Bronchial epithelial cell (primary cell): ENCODE data around the gene CCDC71. TPM values are rescaled to one million over a fixed set of nuclear protein-coding genes. Genes with fewer than 3 reads are reported as not detected.

ENCODE experiments used
- DNase-seq: peaks from one replicate; pipeline ENCODE4 v3.0.0-alpha.2; 2010; ENCODE audit warnings: low read depth
- FAIRE-seq: peaks from 2 replicates; lab custom pipeline; 2011; peaks lifted over from hg19 to GRCh38; lab: Jason Lieb, UNC
- H3K27me3 ChIP-seq: 2 replicates; pipeline ENCODE4 v1.5.1; 2011; ENCODE audit warnings: low read length; ENCODE audit not compliant: control insufficient read depth, insufficient read depth
- H3K36me3 ChIP-seq: 2 replicates; pipeline ENCODE4 v1.5.1; 2011; ENCODE audit warnings: low read length; ENCODE audit not compliant: control insufficient read depth, insufficient read depth
- H3K4me3 ChIP-seq: 2 replicates; pipeline ENCODE4 v1.5.1; 2011; ENCODE audit warnings: mild to moderate bottlenecking, low read depth, low read length, control low read depth
- CTCF ChIP-seq: IDR thresholded peaks from 2 replicates; pipeline ENCODE4 v1.5.1; 2011; ENCODE audit warnings: mild to moderate bottlenecking, moderate library complexity, low read length, control low read depth, inconsistent platforms; ENCODE audit not compliant: insufficient read depth, severe bottlenecking
- total RNA-seq: library from RNA; depleted of rRNA; stranded (reverse); fragments of >200 nt; gene quantifications from 2 replicates; pipeline ENCODE4 v1.2.1, GENCODE V29; 2014

The CCDC71 gene
- total RNA-seq, 1 donor from 2014 or later, result 19.5 TPM

DNA sequence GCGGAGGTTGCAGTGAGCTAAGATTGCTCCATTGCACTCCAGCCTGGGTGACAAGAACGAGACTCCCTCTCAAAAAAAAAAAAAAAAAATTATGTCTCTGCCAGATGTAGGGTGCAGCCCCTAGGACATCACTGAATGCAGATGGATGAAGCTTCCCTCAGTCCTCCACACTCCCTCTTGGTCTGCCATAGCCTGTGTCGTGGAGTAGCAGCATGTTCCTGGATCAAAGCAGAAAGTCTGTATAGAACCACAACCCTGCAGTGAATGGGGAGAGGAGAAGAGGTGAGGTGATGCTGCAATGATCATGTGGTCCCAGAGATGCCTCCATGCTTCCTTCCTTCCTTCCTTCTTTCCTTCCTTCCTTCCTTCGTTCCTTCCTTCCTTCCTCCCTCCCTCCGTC lies 18.0 kb downstream of the CCDC71 start:
- DNase-seq, result no peak
- Histone ChIP-seq H3K4me3 (no peak overlapping the region), H3K27me3 (no peaks in the 10 kb centered on the region), H3K36me3 (no peaks in the 10 kb centered on the region)
- FAIRE-seq, result no peak
- no peak for TF ChIP-seq CTCF

GRCh38 chr3:49140080-49140479 lies 26.1 kb downstream of the CCDC71 start:
- DNase-seq, result no peak
- TF ChIP-seq CTCF, result no peak
- Histone ChIP-seq H3K36me3 (no peaks in the 10 kb centered on the region), H3K4me3 (no peak overlapping the region), H3K27me3 (no peaks in the 10 kb centered on the region)
- FAIRE-seq, result no peak

DNA sequence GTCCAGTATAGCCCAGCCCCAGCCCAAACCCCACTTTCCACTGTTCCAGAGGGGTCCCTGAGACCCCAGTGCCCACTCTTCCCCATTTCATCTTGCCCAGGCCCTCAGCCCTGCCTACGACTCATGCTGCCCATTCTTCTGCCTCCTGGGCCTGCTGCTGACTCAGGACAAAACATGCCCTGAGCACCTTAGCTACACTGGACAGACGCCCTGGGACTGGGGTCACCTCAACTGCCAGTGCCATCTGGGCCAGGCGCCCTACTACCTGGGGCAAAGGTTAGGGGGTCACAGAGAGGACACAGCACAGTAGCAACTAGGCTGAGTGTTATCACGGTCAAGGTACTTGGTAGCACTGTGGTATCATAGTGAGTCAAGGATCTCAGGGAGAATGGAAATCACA lies 30.6 kb downstream of the CCDC71 start:
- FAIRE-seq (no peak), DNase-seq (no peak)
- Histone ChIP-seq H3K4me3 (no peak overlapping the region), H3K27me3 (no peaks in the 10 kb centered on the region), H3K36me3 (peaks cover 5% of the 10 kb centered on the region)
- no peak for TF ChIP-seq CTCF

DNA sequence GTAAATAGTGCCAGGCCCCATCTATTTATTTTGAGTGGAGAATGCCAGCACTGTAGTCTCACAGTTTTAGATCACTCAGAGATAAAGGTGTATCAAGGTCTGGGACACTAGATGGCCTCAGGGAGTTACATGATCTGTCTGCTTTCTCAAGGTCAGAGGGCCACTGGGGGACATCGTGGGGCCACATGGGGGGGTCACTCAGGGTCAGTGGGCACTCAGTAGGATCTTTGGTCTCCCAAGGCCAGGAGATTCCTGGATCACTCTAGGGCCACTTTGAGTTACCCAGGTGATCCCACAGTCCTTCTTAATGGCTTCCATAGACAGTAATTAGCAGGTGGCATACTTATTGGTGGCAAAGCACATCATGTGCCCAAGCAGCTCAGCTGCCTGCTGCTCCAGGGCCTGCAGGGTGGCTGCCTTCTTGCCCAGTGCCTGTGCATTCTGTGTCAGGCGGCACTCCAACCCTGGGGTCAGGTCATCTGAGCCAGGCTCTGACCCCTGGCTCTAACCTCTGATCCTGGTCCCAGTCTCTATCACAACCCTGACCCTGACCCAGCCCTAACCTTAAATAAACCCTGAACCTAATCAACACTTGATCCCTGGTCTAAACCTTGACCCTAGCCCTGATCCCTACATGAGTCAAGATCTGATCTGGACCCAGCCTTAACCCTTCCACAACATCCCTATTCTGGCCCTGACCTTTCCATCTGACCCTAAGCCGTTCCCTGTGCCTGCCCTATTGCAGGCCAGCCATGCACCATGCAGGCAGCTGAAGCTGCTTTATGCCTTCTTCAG lies 31.5 kb downstream of the CCDC71 start:
- peak; percentile 43 for FAIRE-seq
- no peak for DNase-seq
- H3K27me3 ChIP-seq, result no peaks in the 10 kb centered on the region
- peaks cover 6% of the 10 kb centered on the region for H3K36me3 ChIP-seq
- TF ChIP-seq CTCF, result no peak
- no peak overlapping the region for H3K4me3 ChIP-seq

GRCh38 chr3:49133226-49133951 lies 32.7 kb downstream of the CCDC71 start:
- H3K27me3 ChIP-seq, result no peaks in the 10 kb centered on the region
- no peak for TF ChIP-seq CTCF
- FAIRE-seq, result no peak
- peak; percentile 81 for DNase-seq
- peaks cover 10% of the 10 kb centered on the region for H3K36me3 ChIP-seq
- peak overlapping the region; percentile 64 for H3K4me3 ChIP-seq
